Lung (tissue), 12 donors: ENCODE data around the gene USH2A. TPM values are rescaled to one million over a fixed set of nuclear protein-coding genes. Genes with fewer than 3 reads are reported as not detected.
A peak's percentile ranks its signal among the peaks of the same experiment; 100 is the strongest.

ENCODE experiments used
- ATAC-seq: fragments of 200-7000 bp; cut with Tn5 transposase; one replicate; pipeline ENCODE4 v1.9.1; 2020; ENCODE audit warnings: moderate number of reproducible peaks; ENCODE audit not compliant: insufficient read depth, low FRiP score
- DNase-seq, 3 donors: peaks; one replicate each; pipeline ENCODE4 v3.0.0-alpha.2; 2013 to 2017
- H3K27ac ChIP-seq, 2 donors: one replicate each; pipeline ENCODE4 v1.5.1; 2013; ENCODE audit warnings: mild to moderate bottlenecking in 2 of 2, moderate library complexity in 2 of 2, control low read depth in 1 of 2, inconsistent platforms in 1 of 2, low read depth in 1 of 2, low read length in 1 of 2
- H3K27me3 ChIP-seq, 3 donors: one replicate each; pipeline ENCODE4 v1.5.1; 2013; ENCODE audit warnings: low read length in 2 of 3; ENCODE audit not compliant: control insufficient read depth in 3 of 3, insufficient read depth in 3 of 3
- H3K36me3 ChIP-seq, 4 donors: one replicate each; pipeline ENCODE4 v1.5.1; 2013; ENCODE audit warnings: low read length in 4 of 4, mild to moderate bottlenecking in 1 of 4, moderate library complexity in 1 of 4; ENCODE audit not compliant: control insufficient read depth in 4 of 4, insufficient read depth in 4 of 4
- H3K4me1 ChIP-seq, 5 donors: one replicate each; pipeline ENCODE4 v1.5.1; 2013; ENCODE audit warnings: low read length in 5 of 5, mild to moderate bottlenecking in 2 of 5, moderate library complexity in 1 of 5; ENCODE audit not compliant: control insufficient read depth in 5 of 5, insufficient read depth in 5 of 5
- H3K4me3 ChIP-seq: one replicate; pipeline ENCODE4 v1.5.1; 2013; ENCODE audit warnings: mild to moderate bottlenecking, control low read depth, moderate library complexity
- H3K9ac ChIP-seq, 2 donors: one replicate each; pipeline ENCODE4 v1.5.1; 2013; ENCODE audit warnings: low read length in 2 of 2, control low read depth in 1 of 2; ENCODE audit not compliant: insufficient read depth in 1 of 2
- H3K9me3 ChIP-seq, 4 donors: one replicate each; pipeline ENCODE4 v1.5.1; 2013; ENCODE audit warnings: low read length in 3 of 4, mild to moderate bottlenecking in 1 of 4, moderate library complexity in 1 of 4; ENCODE audit not compliant: control insufficient read depth in 4 of 4, insufficient read depth in 3 of 4
- CTCF ChIP-seq: IDR thresholded peaks from 2 replicates; pipeline ENCODE4 v1.5.1; 2012; ENCODE audit warnings: mild to moderate bottlenecking; ENCODE audit errors: control extremely low read depth, extremely low read depth
- WGBS, 2 donors: extraction: QIAGEN DNeasy Blood & Tissue Kit; methylation state at CpG; one replicate each; pipeline ENCODE4 v1.1.7; 2013; 5-methylcytosine and 5-hydroxymethylcytosine counted together
- polyA plus RNA-seq, 2 donors: library from polyadenylated mRNA; stranded (reverse); fragments of 200-250 nt; gene quantifications; one replicate each; pipeline ENCODE4 v1.2.1, GENCODE V29; 2013
- total RNA-seq, 2 donors: library from RNA; depleted of rRNA in 1 of 2; stranded (reverse); fragments of >200 nt in 1 of 2; gene quantifications; one replicate each; pipeline ENCODE4 v1.2.1, GENCODE V29; 2014 to 2021
- donor health status: control.
- donor health status: control.
- donor health status: Bipolar disorder and iron deficiency.
- donor health status: healthy.
- donor health status: DM: yes; HTN: yes; CAD: no.

USH2A gene
- total and polyA plus RNA-seq, 4 donors = under 0.01 to 0.11 TPM; not detected in 2

- WGBS, 2 donors = 80 to 81% methylated on average over 3 of the region's 3 CpGs
- TF ChIP-seq CTCF = no peak
- H3K27ac ChIP-seq = no peak overlapping the region
These were observed 533.4 kb downstream of the USH2A start for GRCh38 chr1:215889871-215890270.

DNA sequence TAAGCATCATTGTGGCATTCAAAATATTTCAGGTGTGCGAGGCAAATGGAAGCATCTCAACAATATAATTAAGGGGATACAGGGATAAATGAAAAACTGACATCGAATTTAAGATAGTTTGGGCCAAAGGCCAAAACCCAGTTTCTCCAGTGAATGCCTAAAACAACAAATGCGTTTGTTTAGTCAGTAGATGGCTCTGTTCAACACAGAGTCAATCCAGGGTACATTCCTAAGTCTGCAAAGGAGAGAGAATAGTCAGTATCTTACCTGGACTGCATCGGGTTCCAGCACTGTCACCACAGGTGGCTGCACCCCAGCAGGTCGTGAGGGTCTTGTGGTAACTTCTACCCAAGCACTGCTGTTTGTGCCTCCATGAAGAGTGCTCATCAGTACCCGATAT is 535.1 kb downstream of the USH2A start:
- TF ChIP-seq CTCF = no peak
- 70 to 81% methylated on average over 6 of the region's 6 CpGs for WGBS, 2 donors
- no peak overlapping the region for H3K9ac ChIP-seq
- ATAC-seq (no peak), DNase-seq (no peak)
- no peaks in the 10 kb centered on the region for H3K4me1 ChIP-seq
- H3K36me3 ChIP-seq = no peaks in the 10 kb centered on the region
- no peaks in the 10 kb centered on the region for H3K9me3 ChIP-seq
- H3K27me3 ChIP-seq = peaks cover 0 to 5% (median 0%) of the 10 kb centered on the region in 3 donors
- H3K4me3 ChIP-seq = no peak overlapping the region
- no peak overlapping the region for H3K27ac ChIP-seq

More at GRCh38 chr1:215889871-215890270, 533.4 kb downstream of the USH2A start:
- Histone ChIP-seq H3K9ac (no peak overlapping the region), H3K4me1 (no peaks in the 10 kb centered on the region), H3K27me3 (peaks cover 0 to 5% (median 0%) of the 10 kb centered on the region in 3 donors), H3K4me3 (no peak overlapping the region), H3K36me3 (no peaks in the 10 kb centered on the region), H3K9me3 (no peaks in the 10 kb centered on the region)
- no peak for DNase-seq
- no peak for ATAC-seq

- Histone ChIP-seq H3K27ac (no peak overlapping the region), H3K4me3 (no peak overlapping the region), H3K27me3 (peaks cover 0 to 5% (median 0%) of the 10 kb centered on the region in 3 donors), H3K4me1 (no peaks in the 10 kb centered on the region), H3K9ac (no peak overlapping the region), H3K36me3 (no peaks in the 10 kb centered on the region), H3K9me3 (no peaks in the 10 kb centered on the region)
- no peak for TF ChIP-seq CTCF
- ATAC-seq (no peak), DNase-seq (peak in 1 of 3 donors; percentile 7)
- WGBS, 2 donors = 58 to 73% methylated on average over 2 of the region's 2 CpGs
These were observed 535.6 kb downstream of the USH2A start for GRCh38 chr1:215887627-215888026.

- ATAC-seq (no peak), DNase-seq (no peak)
- no peak overlapping the region for H3K4me3 ChIP-seq
- H3K9ac ChIP-seq = no peak overlapping the region
- H3K27ac ChIP-seq = no peak overlapping the region
- no peaks in the 10 kb centered on the region for H3K36me3 ChIP-seq
- no peaks in the 10 kb centered on the region for H3K9me3 ChIP-seq
- no peaks in the 10 kb centered on the region for H3K27me3 ChIP-seq
- WGBS, 2 donors = 75 to 86% methylated on average over 3 of the region's 3 CpGs
- peaks cover 0 to 1% (median 0%) of the 10 kb centered on the region in 5 donors for H3K4me1 ChIP-seq
- TF ChIP-seq CTCF = no peak
These were observed 540.2 kb downstream of the USH2A start for GRCh38 chr1:215883004-215883403.
